Ovary (tissue), 3 donors: ENCODE data around the gene ENPP4.

Source experiments
- EP300 ChIP-seq: sonication (generic); formaldehyde crosslinking; IDR thresholded peaks from one replicate; pipeline ENCODE4 v1.6.1; 2017; ENCODE audit warnings: antibody characterized with exemption
- POLR2A ChIP-seq: fragments of 450-650 bp; IDR thresholded peaks from one replicate; pipeline ENCODE4 v1.6.1; 2017; ENCODE audit warnings: antibody characterized with exemption, mild to moderate bottlenecking, moderate library complexity
- TF ChIP-seq, protein P1 (sequence below), 3 donors: fragments of 450-650 bp in 2 of 3; fragments of 200-600 bp in 1 of 3; IDR thresholded peaks; one replicate each; pipeline versions ENCODE4 v1.5.1 to v1.8.0; 2016 to 2022; ENCODE audit warnings: antibody characterized with exemption in 3 of 3, mild to moderate bottlenecking in 1 of 3
- donor health status: DM: no; HTN: no; CAD: no.

- TF ChIP-seq, protein P1, sequence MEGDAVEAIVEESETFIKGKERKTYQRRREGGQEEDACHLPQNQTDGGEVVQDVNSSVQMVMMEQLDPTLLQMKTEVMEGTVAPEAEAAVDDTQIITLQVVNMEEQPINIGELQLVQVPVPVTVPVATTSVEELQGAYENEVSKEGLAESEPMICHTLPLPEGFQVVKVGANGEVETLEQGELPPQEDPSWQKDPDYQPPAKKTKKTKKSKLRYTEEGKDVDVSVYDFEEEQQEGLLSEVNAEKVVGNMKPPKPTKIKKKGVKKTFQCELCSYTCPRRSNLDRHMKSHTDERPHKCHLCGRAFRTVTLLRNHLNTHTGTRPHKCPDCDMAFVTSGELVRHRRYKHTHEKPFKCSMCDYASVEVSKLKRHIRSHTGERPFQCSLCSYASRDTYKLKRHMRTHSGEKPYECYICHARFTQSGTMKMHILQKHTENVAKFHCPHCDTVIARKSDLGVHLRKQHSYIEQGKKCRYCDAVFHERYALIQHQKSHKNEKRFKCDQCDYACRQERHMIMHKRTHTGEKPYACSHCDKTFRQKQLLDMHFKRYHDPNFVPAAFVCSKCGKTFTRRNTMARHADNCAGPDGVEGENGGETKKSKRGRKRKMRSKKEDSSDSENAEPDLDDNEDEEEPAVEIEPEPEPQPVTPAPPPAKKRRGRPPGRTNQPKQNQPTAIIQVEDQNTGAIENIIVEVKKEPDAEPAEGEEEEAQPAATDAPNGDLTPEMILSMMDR (IDR thresholded peaks at IDR 0.05): no peak
- TF ChIP-seq POLR2A (no peak), EP300 (no peak)
These were observed 61.1 kb downstream of the ENPP4 start for GRCh38 chr6:46190889-46191288.
